ENCODE data around the gene PCA3.

- no peak for TF ChIP-seq CTCF (conservative IDR thresholded peaks at IDR 0.05)
- TF ChIP-seq EZH2 (IDR thresholded peaks at IDR 0.05; ENCODE audit: low read depth): no peak
Observed at GRCh38 chr9:76729116-76729515, 35.1 kb upstream of the PCA3 start.

Measured in PC-9 (cell line).